ENCODE measurements around the gene SUGP2. TPM values are rescaled to one million over a fixed set of nuclear protein-coding genes. Genes with fewer than 3 reads are reported as not detected.

The SUGP2 gene
- polyA plus RNA-seq, 3 donors from 2014 or later = 7.4 to 19.4 (median 7.9) TPM

DNA sequence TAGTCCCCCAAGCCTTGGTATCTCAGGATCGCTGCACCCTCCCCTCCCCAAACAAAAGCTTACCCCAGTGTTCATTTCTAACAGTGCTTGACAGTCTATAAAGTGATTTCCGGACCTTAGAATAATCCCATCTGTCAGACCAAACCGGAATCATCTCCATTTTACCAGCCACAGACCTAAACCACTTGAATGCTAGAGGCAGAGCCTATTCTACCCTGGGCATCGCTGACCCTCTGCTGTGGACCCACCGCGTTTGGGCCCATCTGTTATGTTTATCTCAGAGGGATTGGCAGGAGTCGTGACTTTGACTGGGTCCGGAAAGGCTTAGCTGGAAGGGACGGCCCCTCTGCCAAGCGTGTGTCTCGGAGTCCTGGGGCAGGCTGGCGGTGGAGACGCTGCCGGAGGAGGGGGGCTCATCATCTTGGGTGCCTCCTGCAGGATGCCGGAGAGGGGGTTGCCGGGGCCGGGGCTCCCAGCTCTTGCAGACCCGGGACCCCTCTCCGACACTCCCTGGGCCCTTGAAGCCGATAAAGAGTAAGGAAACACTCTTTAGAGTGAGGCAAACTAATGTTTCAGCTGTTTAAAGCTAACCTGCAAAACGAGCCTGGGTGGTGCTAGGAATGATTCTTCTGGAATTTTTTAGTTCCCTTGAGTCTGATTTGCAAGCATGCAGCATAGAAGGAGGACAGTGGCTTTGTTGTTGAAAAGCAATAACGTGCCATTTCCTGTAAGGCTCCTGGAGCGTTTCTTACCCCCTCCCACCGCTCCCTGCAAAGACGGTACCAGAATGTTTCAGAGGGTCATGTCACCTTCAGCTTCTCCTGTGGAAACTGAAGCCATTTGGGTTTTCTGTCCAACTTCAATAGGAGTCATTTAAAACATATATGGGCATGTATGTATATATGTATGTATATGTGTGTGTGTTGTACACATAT, 31.8 kb upstream of the SUGP2 start:
- Mint-ChIP-seq H3K4me3 (peak overlapping the region; percentile 80 to 91 (median 86)), H3K4me1 (peaks cover 51 to 58% of the 10 kb centered on the region in 2 donors), H3K27me3 (ENCODE audit: low read depth in 3 of 3) (peaks cover 0 to 7% (median 2%) of the 10 kb centered on the region in 3 donors), H3K27ac (peak overlapping the region; percentile 70 to 95 (median 86)), H3K9me3 (no peaks in the 10 kb centered on the region), H3K36me3 (no peaks in the 10 kb centered on the region)
- DNase-seq = peak; percentile 48 to 53 (median 49)

DNA sequence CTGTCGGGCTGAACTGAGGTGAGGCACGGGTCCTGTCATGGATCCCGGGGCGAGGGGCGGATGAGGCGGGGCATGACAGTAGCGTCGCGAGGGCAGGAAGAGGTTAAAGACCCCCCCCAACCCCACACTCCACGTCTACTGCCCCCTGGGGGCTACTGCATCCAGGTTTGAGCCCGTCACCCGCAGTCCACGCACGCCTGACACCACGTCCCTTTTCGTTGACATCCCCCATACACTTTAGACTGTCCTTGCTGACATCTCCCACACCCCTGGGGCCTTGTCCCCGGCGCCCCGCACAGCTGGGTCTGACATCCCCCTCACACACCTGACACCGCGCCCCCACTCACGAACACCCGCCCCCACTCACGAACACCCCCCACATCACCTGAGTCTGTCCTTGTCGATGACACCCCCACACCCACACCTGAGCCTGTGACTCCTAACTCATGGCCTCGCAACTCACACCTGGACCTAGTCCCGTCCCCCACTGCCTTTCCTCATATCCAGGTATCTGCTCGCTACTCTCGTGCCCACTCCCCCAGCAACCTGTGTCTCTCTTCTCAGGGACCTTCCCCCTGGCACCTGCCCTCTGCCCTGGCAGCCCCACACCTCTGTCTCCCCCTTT, 30.9 kb upstream of the SUGP2 start:
- Mint-ChIP-seq H3K27ac (peak overlapping the region; percentile 64 to 95 (median 84)), H3K9me3 (no peaks in the 10 kb centered on the region), H3K4me3 (peak overlapping the region; percentile 80 to 91 (median 86)), H3K27me3 (ENCODE audit: low read depth in 3 of 3) (peaks cover 0 to 7% (median 2%) of the 10 kb centered on the region in 3 donors), H3K4me1 (peaks cover 44 to 52% of the 10 kb centered on the region in 2 donors), H3K36me3 (no peaks in the 10 kb centered on the region)
- DNase-seq = no peak

DNA sequence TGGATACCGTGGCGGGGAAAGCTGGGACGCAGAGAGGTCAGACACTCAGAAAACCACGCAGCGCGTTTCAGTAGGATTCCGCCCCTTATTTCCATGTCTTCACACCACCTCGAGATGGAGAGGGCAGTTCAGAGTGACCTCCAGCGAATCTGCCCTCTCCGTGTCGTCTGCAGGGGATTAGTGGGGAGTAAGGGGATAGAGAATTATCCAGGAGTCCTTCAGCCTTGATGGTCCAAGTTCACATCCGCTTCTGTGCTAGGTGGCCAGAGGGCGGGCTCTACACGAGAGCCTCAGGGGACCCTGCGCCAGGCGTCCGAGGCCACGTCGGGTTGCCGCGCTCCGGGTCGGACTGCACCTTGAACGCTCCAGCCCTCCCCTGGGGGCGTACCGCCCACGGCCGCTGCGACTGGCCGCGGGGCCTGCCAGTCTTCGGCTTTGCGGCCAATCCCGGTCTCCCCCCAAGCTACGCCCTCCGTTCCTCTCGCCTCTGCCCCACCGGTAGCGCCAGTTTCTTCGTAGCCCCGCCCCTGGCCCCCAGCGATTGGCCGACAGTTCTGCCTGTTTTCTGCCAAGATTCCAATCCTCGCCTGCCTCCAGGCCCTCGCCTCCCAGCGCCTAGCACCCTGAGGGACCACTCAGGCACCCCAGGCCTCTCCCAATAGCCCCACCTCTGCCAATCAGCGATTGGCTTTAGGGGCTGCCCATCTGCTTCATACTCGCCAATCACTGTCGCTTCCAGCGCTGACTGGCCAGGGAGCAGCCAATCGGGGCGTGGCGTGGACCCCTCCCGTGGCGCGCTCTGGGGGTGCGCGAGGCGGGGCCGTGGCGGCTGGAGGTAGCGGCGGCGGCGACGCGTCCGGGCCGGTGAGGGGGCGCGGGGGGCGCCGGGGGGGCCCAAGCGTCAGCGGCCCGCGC, 30.1 kb upstream of the SUGP2 start, which contains the start of gene SLC25A42:
Gene SLC25A42, plus strand, starts transcription at position 812 of the 915 bp plus-strand sequence. CDS start 32,131 bp downstream, outside the sequence.
- H3K27ac Mint-ChIP-seq = peak within 1 kb of the TSS; percentile 70 to 95 (median 88)
- peaks cover 38 to 46% of the 10 kb centered on the region in 2 donors for H3K4me1 Mint-ChIP-seq
- peak; percentile 100 for DNase-seq
- no peaks in the 10 kb centered on the region for H3K9me3 Mint-ChIP-seq
- no peaks in the 10 kb centered on the region for H3K36me3 Mint-ChIP-seq
- H3K27me3 Mint-ChIP-seq (ENCODE audit: low read depth in 3 of 3) = peaks cover 0 to 6% (median 2%) of the 10 kb centered on the region in 3 donors
- peak within 1 kb of the TSS; percentile 80 to 91 (median 86) for H3K4me3 Mint-ChIP-seq

DNA sequence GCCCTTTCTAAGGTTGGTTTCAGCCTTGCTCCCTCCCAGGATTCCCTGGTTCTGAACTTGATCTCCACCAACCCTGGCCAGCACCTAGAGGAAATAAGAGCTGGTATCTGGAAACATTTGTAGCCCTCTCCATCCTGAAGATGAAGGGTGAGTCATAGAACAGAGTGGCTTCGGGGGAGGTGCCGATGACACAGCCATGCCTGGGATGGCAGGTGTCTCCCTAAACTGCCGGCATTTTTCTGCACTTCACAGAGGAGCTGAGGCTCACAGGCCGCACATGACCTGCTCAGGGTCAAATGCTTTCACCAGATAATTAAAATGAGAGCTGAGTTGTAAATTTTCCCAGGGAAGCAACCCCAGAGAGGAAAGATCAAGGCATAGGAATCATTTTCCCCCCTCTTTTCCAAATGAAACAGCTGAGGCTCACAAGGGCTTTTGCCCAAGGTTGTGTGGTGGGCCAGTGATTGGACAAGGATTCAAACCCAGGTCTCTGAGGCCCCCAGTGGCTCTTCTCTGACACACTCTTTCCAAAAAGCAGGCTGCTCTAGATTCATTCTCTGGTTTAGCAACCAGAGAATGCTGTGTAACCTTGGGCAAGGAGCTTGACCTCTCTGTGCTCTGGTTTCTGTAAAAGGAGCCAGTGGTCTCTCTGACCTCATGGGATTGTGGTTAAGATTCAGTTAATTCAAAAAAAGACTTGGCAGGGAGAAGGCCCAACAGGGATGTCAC, 29.3 kb upstream of the SUGP2 start:
- Mint-ChIP-seq H3K4me3 (peak overlapping the region; percentile 80 to 91 (median 86)), H3K27ac (peak overlapping the region in 5 of 6 donors; percentile 66 to 90 (median 87)), H3K27me3 (ENCODE audit: low read depth in 3 of 3) (peaks cover 0 to 6% (median 2%) of the 10 kb centered on the region in 3 donors), H3K36me3 (no peaks in the 10 kb centered on the region), H3K9me3 (no peaks in the 10 kb centered on the region), H3K4me1 (peaks cover 33 to 38% of the 10 kb centered on the region in 2 donors)
- no peak for DNase-seq

DNA sequence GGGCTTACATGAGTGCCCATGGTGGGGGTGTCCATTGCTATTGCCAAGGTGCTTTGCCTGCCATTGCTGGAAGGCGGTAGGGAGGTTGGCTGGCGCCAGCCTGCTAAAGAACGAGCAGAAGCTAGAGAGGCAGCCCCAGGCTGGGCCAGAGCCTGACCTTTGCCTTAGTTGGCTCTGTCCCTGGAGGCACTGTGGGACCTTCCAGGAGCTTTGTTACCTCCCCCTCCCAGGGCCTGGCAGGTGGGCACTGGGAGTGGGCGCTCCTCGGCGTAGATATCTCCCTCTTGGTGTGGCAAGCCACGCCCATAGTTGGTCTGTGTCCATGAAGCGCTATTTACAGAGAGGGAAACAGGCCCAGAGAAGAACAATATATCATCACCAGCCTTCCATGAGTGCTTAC, 28.2 kb upstream of the SUGP2 start:
- no peak for DNase-seq
- Mint-ChIP-seq H3K9me3 (no peaks in the 10 kb centered on the region), H3K27me3 (ENCODE audit: low read depth in 3 of 3) (peaks cover 0 to 6% (median 2%) of the 10 kb centered on the region in 3 donors), H3K4me1 (peaks cover 23 to 27% of the 10 kb centered on the region in 2 donors), H3K27ac (peak overlapping the region in 2 of 6 donors; percentile 22 to 30), H3K36me3 (no peaks in the 10 kb centered on the region), H3K4me3 (no peak overlapping the region)

DNA sequence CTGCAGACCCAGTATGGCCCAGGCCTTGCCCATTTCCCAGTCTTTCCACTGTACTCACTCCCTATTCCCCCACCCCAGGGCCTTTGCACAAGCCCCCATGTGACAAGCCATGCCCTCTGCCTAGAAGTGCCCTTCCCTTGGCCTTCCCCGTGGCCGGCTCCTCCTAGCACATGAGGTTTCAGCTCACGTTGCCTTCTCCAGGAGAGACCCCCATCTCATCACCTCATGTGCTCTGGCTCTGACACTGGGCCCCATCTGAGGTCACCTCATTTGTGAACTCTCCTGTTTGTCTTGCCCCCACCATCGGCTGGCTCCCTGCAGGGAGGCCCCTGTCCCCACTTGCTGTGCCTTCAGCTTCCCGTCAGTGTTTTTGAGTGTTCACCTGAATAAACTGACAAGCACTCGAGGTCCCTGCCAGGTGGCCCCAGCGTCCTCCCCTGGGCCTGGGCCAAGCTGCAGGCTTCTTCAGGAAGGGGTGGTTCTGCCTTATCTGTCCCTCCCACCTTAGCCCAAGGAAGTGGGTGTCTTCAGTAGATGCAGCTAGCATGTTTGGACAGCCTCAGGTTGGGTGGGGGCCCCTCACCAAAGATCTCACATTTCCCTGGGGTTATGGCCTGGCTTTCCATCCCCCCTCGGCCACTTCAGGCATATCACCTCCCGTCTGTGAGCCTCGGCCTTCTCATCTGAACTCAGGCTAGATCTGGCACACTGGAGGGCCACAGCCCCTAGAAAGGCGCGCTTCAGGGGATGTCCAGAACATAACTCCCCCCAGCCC, 26.7 kb upstream of the SUGP2 start:
- Mint-ChIP-seq H3K36me3 (no peaks in the 10 kb centered on the region), H3K9me3 (no peaks in the 10 kb centered on the region), H3K4me3 (no peak overlapping the region), H3K27me3 (ENCODE audit: low read depth in 3 of 3) (peaks cover 0 to 6% (median 2%) of the 10 kb centered on the region in 3 donors), H3K4me1 (peaks cover 11 to 15% of the 10 kb centered on the region in 2 donors), H3K27ac (peak overlapping the region in 1 of 6 donors; percentile 32)
- no peak for DNase-seq

DNA sequence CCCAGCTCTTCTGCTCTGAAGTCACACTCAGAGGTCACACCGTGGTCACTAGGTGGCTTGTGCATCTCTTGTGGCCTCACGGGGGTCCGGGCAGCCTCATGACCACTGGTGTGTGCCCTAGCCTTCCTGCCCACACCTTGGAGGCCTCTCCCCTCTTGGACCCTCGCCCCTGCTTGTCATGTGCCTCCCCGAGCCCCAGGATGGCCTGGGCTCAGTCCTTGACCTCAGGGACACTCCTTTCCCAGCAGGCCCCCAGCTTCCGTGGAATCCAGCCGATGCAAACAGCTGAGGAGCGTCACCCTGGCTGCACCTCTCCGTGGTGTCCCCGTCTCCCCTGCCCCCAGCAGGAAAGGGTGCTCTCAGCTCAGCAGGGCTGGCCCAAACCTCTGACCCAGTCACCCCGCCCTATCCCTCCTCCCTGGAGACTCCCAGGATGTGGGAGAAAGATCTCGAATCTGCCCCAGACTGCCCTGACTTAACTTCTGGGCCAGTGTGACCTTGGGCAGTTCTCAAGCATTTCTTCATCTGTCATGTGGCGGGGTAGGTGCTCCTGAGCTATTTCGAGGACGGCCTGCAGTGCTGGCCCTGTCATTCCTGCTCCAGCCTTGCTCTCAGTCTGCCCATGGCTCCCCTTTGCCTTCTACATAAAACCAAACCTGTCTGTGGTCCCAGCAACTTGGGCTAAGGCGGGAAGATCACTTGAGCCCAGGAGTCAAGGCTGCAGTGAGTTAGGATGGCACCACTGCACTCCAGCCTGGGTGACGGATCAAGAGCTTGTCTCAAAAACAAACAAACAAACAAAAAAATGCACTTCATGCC, 25.9 kb upstream of the SUGP2 start:
- Mint-ChIP-seq H3K4me1 (peaks cover 3 to 8% of the 10 kb centered on the region in 2 donors), H3K27ac (peak overlapping the region in 2 of 6 donors; percentile 17 to 32), H3K27me3 (ENCODE audit: low read depth in 3 of 3) (peaks cover 0 to 6% (median 2%) of the 10 kb centered on the region in 3 donors)

DNA sequence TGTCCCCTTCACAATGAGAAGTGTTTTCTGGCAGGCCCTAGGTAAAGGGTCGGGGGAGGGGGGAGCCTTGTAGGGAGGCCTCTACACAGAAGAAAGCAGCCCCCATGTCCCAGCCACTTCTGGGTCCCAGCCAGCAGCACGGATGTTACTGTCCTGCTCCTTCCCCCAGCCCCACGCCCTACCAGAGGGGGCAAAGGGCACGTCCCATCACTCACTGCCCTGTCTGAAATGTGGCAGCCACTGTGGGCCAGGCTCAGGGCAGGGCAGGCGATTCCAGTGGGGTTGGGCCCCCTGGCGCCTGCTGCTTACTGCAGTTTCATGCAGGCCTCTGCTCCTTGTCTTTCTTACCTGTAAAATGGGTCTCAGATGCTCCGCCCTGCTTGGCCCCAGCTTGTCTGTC, 24.4 kb upstream of the SUGP2 start:
- H3K36me3 Mint-ChIP-seq = peaks cover 0 to 6% (median 0%) of the 10 kb centered on the region in 3 donors
- H3K9me3 Mint-ChIP-seq = no peaks in the 10 kb centered on the region
- H3K27me3 Mint-ChIP-seq (ENCODE audit: low read depth in 3 of 3) = no peaks in the 10 kb centered on the region
- no peak overlapping the region for H3K4me3 Mint-ChIP-seq
- DNase-seq = no peak
- no peaks in the 10 kb centered on the region for H3K4me1 Mint-ChIP-seq
- no peak overlapping the region for H3K27ac Mint-ChIP-seq

More for the DNA sequence above, 25.9 kb upstream of the SUGP2 start:
- Mint-ChIP-seq H3K9me3 (no peaks in the 10 kb centered on the region), H3K4me3 (no peak overlapping the region), H3K36me3 (no peaks in the 10 kb centered on the region)
- no peak for DNase-seq

DNA sequence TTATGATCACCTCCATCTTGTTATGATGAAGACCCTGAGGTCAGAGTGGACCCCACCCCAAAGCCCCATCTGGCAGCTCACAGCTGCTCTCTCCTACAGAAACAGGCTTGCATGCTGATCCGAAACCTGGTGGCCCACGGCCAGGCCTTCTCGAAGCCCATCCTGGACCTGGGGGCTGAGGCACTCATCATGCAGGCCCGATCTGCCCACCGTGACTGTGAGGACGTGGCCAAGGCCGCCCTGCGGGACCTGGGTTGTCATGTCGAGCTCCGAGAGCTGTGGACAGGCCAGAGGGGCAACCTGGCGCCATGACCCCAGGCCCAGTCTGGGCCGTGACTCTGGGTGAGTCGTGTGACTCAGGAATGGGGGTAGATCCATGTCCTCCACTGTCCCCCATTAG, 24.0 kb upstream of the SUGP2 start:
- no peaks in the 10 kb centered on the region for H3K4me1 Mint-ChIP-seq
- H3K27me3 Mint-ChIP-seq (ENCODE audit: low read depth in 3 of 3) = no peaks in the 10 kb centered on the region
- H3K27ac Mint-ChIP-seq = no peak overlapping the region
- no peaks in the 10 kb centered on the region for H3K9me3 Mint-ChIP-seq
- no peak for DNase-seq
- no peak overlapping the region for H3K4me3 Mint-ChIP-seq
- peaks cover 0 to 7% (median 0%) of the 10 kb centered on the region in 3 donors for H3K36me3 Mint-ChIP-seq

DNA sequence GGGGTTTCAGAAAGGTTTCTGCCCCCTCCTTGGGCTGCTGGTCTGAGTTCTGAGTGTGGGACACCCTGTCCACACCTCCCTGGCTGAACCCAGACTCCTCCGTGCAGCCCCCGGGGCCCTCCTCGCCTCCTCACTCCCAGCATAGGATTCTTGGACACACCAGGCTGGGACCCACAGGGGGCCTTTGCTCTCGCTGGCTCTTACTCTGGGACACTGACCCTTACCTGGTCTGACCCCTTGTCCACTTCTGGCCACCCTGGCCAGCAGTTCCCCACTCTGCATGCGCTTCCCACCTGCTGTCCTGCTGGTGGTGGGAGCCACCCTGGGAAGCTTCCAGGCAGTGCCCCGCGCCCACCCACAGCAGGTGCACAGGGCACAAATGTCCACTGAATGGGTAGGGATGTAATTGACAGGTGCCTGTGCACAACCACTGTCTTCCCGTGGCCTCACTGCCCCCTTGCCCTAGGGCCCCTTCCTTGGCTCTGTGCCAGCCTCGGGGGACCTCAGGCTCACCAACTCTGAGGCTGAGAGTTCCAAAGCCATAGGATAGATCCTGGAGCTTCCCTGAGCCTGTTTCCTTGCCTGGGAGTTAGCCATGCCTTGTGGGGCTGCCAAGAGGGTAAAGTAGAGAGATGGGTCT, 23.4 kb upstream of the SUGP2 start:
- Mint-ChIP-seq H3K9me3 (no peaks in the 10 kb centered on the region), H3K27me3 (ENCODE audit: low read depth in 3 of 3) (no peaks in the 10 kb centered on the region), H3K4me1 (no peaks in the 10 kb centered on the region), H3K27ac (no peak overlapping the region), H3K36me3 (peaks cover 0 to 7% (median 0%) of the 10 kb centered on the region in 3 donors), H3K4me3 (no peak overlapping the region)
- no peak for DNase-seq

DNA sequence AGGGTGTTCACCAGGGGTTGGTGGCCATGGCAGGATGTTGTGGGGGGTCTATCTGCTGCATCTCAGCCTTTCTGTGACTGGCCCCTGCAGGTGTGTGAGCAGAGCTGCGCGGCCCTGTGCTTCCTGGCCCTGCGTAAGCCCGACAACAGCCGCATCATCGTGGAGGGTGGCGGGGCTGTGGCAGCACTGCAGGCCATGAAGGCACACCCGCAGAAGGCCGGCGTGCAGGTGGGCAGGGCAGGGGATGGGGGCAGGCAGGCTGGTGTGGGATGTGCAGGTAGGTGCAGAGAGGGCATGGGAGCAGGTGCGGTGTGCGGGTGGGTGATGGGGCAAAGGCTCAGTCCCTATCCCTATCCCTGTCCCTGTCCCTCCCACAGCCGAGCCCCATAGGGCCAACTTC, 22.4 kb upstream of the SUGP2 start:
- no peaks in the 10 kb centered on the region for H3K4me1 Mint-ChIP-seq
- no peak for DNase-seq
- H3K9me3 Mint-ChIP-seq = no peaks in the 10 kb centered on the region
- H3K36me3 Mint-ChIP-seq = peaks cover 0 to 13% (median under 1%) of the 10 kb centered on the region in 3 donors
- H3K27me3 Mint-ChIP-seq (ENCODE audit: low read depth in 3 of 3) = no peaks in the 10 kb centered on the region
- H3K4me3 Mint-ChIP-seq = no peak overlapping the region
- H3K27ac Mint-ChIP-seq = no peak overlapping the region

Measured in immature natural killer cell (primary cell).